Neural cell (in vitro differentiated cells): Measurements from ENCODE around the gene ACP4.

ENCODE experiments used
- EZH2 ChIP-seq: fragments of 200-600, 300-800 bp; shearing (Covaris generic), sonication (generic); IDR thresholded peaks from 2 replicates; pipeline ENCODE4 v1.6.1; 2014; ENCODE audit warnings: antibody characterized with exemption, low read length, borderline replicate concordance, mild to moderate bottlenecking; ENCODE audit not compliant: insufficient read depth, poor library complexity, severe bottlenecking
- SMC3 ChIP-seq: fragments of 450-650 bp; conservative IDR thresholded peaks from 2 replicates; pipeline ENCODE4 v1.6.1; 2014; ENCODE audit warnings: antibody characterized with exemption, mild to moderate bottlenecking, moderate library complexity; ENCODE audit not compliant: poor library complexity

DNA sequence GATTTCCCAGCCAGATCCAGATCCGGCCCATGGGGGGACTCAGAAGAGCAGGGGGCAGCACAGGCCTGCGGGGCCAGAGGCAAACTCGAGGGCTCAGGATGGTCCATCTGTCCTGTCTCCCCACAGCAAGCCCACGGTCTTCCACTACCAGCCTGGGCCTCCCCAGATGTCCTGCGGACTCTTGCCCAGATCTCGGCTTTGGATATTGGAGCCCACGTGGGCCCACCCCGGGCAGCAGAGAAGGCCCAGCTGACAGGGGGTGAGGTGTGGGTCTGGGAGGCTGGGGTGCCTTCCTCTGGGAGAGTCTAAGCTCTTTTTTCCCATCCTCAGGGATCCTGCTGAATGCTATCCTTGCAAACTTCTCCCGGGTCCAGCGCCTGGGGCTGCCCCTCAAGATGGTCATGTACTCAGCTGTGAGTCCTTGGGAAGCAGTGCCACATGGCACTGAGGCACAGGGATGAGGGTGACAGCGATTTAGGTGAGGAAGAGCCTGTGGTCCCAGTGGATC lies 3.4 kb downstream of the ACP4 start:
- TF ChIP-seq SMC3 (no peak), EZH2 (no peak)
